Astrocyte (in vitro differentiated cells and primary cell): ENCODE measurements around the gene TMEM39A.

Source experiments
- CTCF ChIP-seq: IDR thresholded peaks from 2 replicates; pipeline ENCODE4 v1.5.1; 2011; ENCODE audit warnings: low read depth, mild to moderate bottlenecking, inconsistent platforms, low read length, moderate library complexity; ENCODE audit not compliant: insufficient read depth
- EZH2 ChIP-seq: IDR thresholded peaks from 2 replicates; pipeline ENCODE4 v1.6.1; 2012; ENCODE audit warnings: mild to moderate bottlenecking, low read length, inconsistent platforms; ENCODE audit not compliant: insufficient read depth

GRCh38 chr3:119453822-119454221, 9.6 kb downstream of the TMEM39A start:
- TF ChIP-seq CTCF = no peak
- no peak for TF ChIP-seq EZH2
